HepG2 (cell line): ENCODE data around the gene HSPA1B.

Source experiments
- JUN ChIP-seq: sonication (generic); formaldehyde crosslinking; IDR thresholded peaks from 2 replicates; pipeline ENCODE4 v1.4.0; 2020; ENCODE audit warnings: mild to moderate bottlenecking, missing genetic modification reagents
- KLF6 ChIP-seq: IDR thresholded peaks from 2 replicates; pipeline ENCODE4 v1.8.0; 2016; ENCODE audit warnings: missing biosample characterization, missing genetic modification reagents
- POLR2A ChIP-seq, 2 experiments: IDR thresholded peaks; 2 replicates each; pipeline ENCODE4 v1.6.1; 2011; ENCODE audit warnings: low read depth in 2 of 2, low read length in 2 of 2, mild to moderate bottlenecking in 1 of 2, moderate library complexity in 1 of 2; ENCODE audit not compliant: insufficient read depth in 1 of 2
- POLR2AphosphoS5 ChIP-seq: IDR thresholded peaks from 2 replicates; pipeline ENCODE4 v1.6.1; 2012; ENCODE audit warnings: low read depth, low read length
- RFX5 ChIP-seq: IDR thresholded peaks from 2 replicates; pipeline ENCODE4 v1.6.1; 2011; ENCODE audit warnings: low read depth, low read length, improper control_type of control experiment
- TAF1 ChIP-seq: sonication (generic); formaldehyde crosslinking; IDR thresholded peaks from 2 replicates; pipeline ENCODE4 v1.4.0; 2020; ENCODE audit warnings: missing genetic modification reagents
- ZBTB20 ChIP-seq: sonication (generic); formaldehyde crosslinking; IDR thresholded peaks from 2 replicates; pipeline ENCODE4 v1.8.1; 2023; ENCODE audit warnings: missing genetic modification reagents, low read depth, mild to moderate bottlenecking, borderline replicate concordance
- ZNF138 ChIP-seq: sonication (generic); formaldehyde crosslinking; IDR thresholded peaks from 2 replicates; pipeline ENCODE4 v1.5.0; 2020; ENCODE audit warnings: mild to moderate bottlenecking, low read depth, missing genetic modification reagents
- ZNF362 ChIP-seq: sonication (generic); formaldehyde crosslinking; IDR thresholded peaks from 2 replicates; pipeline ENCODE4 v1.4.0; 2020; ENCODE audit warnings: missing genetic modification reagents, mild to moderate bottlenecking, borderline replicate concordance
- ZNF549 ChIP-seq: sonication (generic); formaldehyde crosslinking; IDR thresholded peaks from 2 replicates; pipeline ENCODE4 v1.5.0; 2020; ENCODE audit warnings: missing genetic modification reagents
- TF ChIP-seq, protein P1 (sequence below): sonication (generic); formaldehyde crosslinking; IDR thresholded peaks from 2 replicates; pipeline ENCODE4 v1.4.0; 2020; ENCODE audit warnings: missing genetic modification reagents, borderline replicate concordance

- no peak for TF ChIP-seq RFX5
- no peak for TF ChIP-seq ZBTB20 (CRISPR knock-in tag)
- TF ChIP-seq ZNF138 (CRISPR knock-in tag) = no peak
- TF ChIP-seq TAF1 = no peak
- TF ChIP-seq, protein P1, sequence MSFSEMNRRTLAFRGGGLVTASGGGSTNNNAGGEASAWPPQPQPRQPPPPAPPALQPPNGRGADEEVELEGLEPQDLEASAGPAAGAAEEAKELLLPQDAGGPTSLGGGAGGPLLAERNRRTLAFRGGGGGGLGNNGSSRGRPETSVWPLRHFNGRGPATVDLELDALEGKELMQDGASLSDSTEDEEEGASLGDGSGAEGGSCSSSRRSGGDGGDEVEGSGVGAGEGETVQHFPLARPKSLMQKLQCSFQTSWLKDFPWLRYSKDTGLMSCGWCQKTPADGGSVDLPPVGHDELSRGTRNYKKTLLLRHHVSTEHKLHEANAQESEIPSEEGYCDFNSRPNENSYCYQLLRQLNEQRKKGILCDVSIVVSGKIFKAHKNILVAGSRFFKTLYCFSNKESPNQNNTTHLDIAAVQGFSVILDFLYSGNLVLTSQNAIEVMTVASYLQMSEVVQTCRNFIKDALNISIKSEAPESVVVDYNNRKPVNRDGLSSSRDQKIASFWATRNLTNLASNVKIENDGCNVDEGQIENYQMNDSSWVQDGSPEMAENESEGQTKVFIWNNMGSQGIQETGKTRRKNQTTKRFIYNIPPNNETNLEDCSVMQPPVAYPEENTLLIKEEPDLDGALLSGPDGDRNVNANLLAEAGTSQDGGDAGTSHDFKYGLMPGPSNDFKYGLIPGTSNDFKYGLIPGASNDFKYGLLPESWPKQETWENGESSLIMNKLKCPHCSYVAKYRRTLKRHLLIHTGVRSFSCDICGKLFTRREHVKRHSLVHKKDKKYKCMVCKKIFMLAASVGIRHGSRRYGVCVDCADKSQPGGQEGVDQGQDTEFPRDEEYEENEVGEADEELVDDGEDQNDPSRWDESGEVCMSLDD (CRISPR knock-in tag) = no peak
- no peak for TF ChIP-seq ZNF549
- TF ChIP-seq POLR2A (IDR thresholded peaks at IDR 0.05; ENCODE audit: insufficient read depth in 1 of 2, low read depth in 2 of 2, low read length in 2 of 2) = no peak
- no peak for TF ChIP-seq POLR2AphosphoS5
- no peak for TF ChIP-seq JUN (CRISPR knock-in tag)
- no peak for TF ChIP-seq ZNF362 (CRISPR knock-in tag)
- TF ChIP-seq KLF6 (CRISPR knock-in tag) = no peak
These were observed 43.6 kb downstream of the HSPA1B start for GRCh38 chr6:31871046-31871659.
